WERI-Rb-1 (cell line): ENCODE measurements around the gene TIMM50.

ENCODE experiments used
- DNase-seq: peaks from one replicate; pipeline ENCODE4 v3.0.0-alpha.2; 2020
- H3K27ac ChIP-seq: fragments of 250-450 bp; sonication (Bioruptor Pico); 2 replicates; pipeline ENCODE4 v1.5.1; 2020; ENCODE audit warnings: mild to moderate bottlenecking, moderate library complexity
- H3K27me3 ChIP-seq: fragments of 250-450 bp; sonication (Bioruptor Pico); 2 replicates; pipeline ENCODE4 v1.5.1; 2021; ENCODE audit warnings: mild to moderate bottlenecking, low read depth, moderate library complexity; ENCODE audit not compliant: insufficient read depth, severe bottlenecking
- H3K36me3 ChIP-seq: fragments of 250-450 bp; sonication (Bioruptor Pico); 2 replicates; pipeline ENCODE4 v1.5.1; 2020; ENCODE audit warnings: mild to moderate bottlenecking, moderate library complexity
- H3K4me3 ChIP-seq: 2 replicates; pipeline ENCODE4 v1.5.1; 2011; ENCODE audit warnings: low read depth, mild to moderate bottlenecking, control low read depth, low read length
- H3K9me3 ChIP-seq: fragments of 250-450 bp; sonication (Bioruptor Pico); 2 replicates; pipeline ENCODE4 v1.5.1; 2021; ENCODE audit warnings: mild to moderate bottlenecking, moderate library complexity; ENCODE audit not compliant: severe bottlenecking
- TF ChIP-seq, protein P1 (sequence below): IDR thresholded peaks from 2 replicates; pipeline ENCODE4 v1.5.1; 2011; ENCODE audit warnings: low read depth, mild to moderate bottlenecking, control low read depth, inconsistent platforms, low read length

Gene TIMM50

DNA sequence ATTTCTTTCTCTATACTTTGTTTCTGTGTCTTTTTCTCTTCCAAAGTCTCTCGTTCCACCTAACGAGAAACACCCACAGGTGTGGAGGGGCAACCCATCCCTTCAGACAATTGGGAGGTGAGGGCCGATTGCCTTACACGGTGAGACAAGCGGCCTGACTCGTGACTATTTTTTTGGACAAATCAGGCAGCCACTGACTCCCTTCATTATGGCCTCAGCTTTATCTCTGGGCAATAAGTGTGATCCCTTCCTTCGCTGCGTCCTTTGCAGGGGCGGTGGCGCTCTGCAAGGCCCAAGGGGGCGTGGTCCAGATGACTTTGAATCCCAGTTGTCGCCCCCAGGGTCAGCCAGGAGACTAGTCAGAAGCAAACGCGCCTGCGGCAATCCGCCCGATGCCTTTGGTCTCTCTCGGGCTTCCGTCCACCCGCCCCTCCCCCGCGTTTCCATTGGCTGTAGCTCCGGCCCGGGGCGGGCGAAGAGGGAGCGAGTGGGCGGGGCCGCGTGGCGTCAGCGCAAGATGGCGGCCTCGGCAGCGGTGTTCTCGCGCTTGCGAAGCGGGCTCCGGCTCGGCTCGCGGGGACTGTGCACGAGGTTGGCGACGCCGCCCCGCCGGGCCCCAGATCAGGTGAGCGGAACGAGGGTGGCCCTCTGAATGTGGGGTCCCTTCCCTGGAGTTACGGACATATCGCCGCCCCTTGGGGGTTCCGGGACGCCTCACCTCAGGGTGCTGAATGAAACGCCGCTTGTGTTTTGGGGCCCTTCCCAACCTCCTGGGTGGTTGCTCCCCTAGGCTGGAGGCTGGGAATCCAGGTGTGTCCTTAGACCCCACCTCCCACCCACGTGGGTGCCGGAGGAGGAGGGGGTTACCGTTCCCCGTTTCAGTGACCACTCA lies at the start of gene TIMM50:
Gene TIMM50, plus strand, starts transcription at position 502 of the 892 bp plus-strand sequence. Its CDS starts 16 bp downstream, at position 518.
- TF ChIP-seq, protein P1, sequence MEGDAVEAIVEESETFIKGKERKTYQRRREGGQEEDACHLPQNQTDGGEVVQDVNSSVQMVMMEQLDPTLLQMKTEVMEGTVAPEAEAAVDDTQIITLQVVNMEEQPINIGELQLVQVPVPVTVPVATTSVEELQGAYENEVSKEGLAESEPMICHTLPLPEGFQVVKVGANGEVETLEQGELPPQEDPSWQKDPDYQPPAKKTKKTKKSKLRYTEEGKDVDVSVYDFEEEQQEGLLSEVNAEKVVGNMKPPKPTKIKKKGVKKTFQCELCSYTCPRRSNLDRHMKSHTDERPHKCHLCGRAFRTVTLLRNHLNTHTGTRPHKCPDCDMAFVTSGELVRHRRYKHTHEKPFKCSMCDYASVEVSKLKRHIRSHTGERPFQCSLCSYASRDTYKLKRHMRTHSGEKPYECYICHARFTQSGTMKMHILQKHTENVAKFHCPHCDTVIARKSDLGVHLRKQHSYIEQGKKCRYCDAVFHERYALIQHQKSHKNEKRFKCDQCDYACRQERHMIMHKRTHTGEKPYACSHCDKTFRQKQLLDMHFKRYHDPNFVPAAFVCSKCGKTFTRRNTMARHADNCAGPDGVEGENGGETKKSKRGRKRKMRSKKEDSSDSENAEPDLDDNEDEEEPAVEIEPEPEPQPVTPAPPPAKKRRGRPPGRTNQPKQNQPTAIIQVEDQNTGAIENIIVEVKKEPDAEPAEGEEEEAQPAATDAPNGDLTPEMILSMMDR: no peak
- DNase-seq: peak; percentile 100
- H3K27ac ChIP-seq: peak within 1 kb of the TSS; percentile 92
- H3K4me3 ChIP-seq: peak within 1 kb of the TSS; percentile 100
- no peaks in the 10 kb centered on the region for H3K27me3 ChIP-seq
- H3K9me3 ChIP-seq: no peaks in the 10 kb centered on the region
- H3K36me3 ChIP-seq: peaks cover 52% of the 10 kb centered on the region

DNA sequence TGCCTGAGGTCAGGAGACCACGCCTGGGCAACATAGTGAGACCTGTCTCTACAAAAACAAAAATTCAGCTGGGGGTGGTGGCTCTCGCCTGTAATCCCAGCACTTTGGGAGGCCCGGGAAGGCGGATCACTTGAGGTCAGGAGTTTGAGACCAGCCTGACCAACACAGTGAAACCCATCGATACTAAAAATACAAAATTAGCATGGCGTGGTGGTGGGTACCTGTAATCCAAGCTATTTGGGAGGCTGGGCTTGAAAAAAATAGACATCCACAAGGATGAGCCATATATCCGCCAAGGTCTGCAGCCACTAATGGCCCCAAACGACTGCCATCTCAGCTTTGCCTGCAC lies 48.0 kb upstream of the TIMM50 start:
- H3K4me3 ChIP-seq: no peak overlapping the region
- H3K27ac ChIP-seq: no peak overlapping the region
- TF ChIP-seq, protein P1: no peak
- H3K36me3 ChIP-seq: peaks cover 50% of the 10 kb centered on the region
- no peaks in the 10 kb centered on the region for H3K9me3 ChIP-seq
- DNase-seq: no peak
- H3K27me3 ChIP-seq: no peaks in the 10 kb centered on the region

DNA sequence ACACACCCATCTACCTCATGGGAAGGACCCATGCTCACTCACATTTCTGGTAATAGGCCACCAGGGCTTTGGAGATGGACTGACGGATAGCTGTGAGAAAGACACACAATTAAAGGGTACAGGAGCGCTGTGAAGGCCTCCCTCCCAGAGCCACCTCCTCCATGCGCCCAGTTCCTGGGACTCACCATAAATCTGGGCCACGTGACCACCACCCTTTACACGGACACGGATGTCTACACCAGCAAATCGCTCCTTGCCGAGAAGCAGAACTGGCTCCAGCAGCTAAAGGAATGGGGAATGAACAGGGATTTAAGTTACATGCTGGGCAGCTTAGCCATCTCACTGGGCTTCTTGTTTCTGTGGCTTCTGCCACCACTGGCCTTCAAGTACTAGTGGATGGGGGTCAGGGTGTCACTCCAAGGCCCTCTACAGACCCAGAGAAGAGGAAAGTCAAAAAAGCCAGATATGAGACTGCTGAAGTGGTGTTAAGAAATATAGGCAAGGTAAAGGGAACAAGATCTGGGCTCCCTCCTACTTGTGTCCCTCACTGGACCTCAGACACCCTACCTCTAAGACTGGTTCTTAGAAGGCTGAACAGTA lies 47.1 kb upstream of the TIMM50 start:
- TF ChIP-seq, protein P1: no peak
- Histone ChIP-seq H3K4me3 (no peak overlapping the region), H3K9me3 (no peaks in the 10 kb centered on the region), H3K27ac (no peak overlapping the region), H3K27me3 (no peaks in the 10 kb centered on the region), H3K36me3 (peaks cover 50% of the 10 kb centered on the region)
- DNase-seq: no peak

DNA sequence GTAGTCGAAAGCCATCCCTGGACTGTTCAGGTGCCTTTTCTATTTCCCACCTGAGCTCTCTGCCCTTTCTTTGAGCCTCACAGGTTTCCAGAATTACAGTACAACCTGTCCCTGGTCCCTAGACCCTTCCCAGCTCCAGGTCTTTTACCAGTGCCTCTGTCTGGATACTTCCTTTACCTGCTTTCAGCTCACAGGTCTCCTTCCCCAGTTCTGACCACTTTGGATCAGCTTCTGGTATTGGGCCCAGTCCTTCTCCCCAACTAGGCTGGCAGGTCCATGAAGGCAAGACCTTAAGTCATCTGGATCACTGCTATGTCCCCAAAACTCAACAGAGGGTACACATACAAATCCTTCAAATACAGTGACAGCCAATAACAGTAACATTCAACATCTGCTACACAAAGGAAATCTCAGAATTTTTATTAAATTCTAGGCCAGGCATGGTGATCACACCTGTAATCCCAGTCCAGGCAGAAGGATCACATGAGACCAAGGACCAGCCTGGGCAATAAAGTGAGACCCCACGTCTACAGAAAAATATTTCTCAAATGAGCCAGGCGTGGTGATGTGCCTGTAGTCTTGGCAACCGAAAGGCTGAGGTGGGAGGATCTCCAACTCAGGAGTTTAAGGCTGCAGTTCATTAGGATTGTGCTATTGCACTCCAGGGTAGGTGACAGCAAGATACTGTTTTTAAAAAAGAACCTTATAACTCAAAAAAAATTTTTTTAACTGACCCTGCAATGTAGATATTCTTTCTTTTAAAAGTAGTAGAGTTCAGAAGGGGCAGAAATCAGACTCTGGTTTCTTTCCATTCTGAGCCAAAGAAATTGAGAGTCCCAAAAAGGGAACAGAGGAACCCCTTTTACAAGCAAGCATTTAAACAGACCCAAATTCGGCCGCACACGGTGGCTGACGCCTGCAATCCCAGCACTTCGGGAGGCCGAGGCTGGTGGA lies 46.2 kb upstream of the TIMM50 start:
- DNase-seq: no peak
- H3K27me3 ChIP-seq: no peaks in the 10 kb centered on the region
- TF ChIP-seq, protein P1: no peak
- H3K9me3 ChIP-seq: no peaks in the 10 kb centered on the region
- H3K4me3 ChIP-seq: peak overlapping the region; percentile 96
- H3K36me3 ChIP-seq: peaks cover 50% of the 10 kb centered on the region
- peak overlapping the region; percentile 91; the same call in 1 of the 2 replicates for H3K27ac ChIP-seq

DNA sequence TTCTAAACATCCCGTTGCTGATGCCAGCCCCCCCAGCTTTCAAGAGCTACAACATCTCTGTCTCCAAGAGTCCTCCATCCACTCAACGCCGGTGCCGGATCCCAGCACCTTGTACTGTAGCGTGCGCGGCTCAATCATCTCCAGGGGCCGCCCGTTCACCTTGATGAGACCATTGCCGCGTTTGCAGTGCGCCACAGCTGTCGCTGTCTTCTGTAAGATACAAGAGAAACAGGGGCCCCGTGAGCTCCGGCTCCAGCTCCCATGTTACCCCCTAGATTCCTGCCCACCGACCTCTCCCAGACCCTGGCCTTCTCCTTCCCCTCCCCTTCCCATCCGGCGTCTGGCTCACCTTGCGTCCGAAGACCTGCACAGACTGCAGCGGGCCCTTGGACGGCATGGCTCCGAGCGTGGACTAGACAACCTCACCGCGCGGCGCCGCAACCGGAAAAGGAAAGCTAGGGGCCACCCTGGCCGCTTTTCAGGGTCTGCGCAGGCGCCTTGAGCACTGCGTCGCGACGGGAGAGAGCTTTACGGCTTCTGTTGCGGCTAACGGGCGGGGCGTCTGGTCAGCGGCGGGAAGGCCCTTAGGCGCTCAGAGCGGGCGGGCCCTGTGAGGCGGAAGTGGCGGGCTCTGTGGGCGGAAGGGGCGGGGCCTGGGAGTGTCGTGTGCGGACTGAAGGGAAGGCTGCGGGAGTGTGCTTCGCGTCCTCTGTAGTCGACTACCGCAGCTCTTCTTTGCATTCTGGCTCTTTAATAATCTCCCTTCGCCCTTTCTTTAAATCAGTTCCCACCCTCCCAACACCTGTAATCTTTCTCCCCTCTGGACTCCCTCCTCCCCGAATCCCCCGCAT lies 44.9 kb upstream of the TIMM50 start, which contains the start of gene RPS16:
Gene RPS16, minus strand, starts transcription at position 451 of the 851 bp plus-strand sequence. Its CDS starts 54 bp downstream, at position 397.
- TF ChIP-seq, protein P1: no peak
- Histone ChIP-seq H3K27me3 (no peaks in the 10 kb centered on the region), H3K4me3 (peak within 1 kb of the TSS; percentile 96)

More for the DNA sequence above, 44.9 kb upstream of the TIMM50 start, which contains the start of gene RPS16:
- peak; percentile 99 for DNase-seq
- H3K27ac ChIP-seq: peak within 1 kb of the TSS; percentile 91
- peaks cover 48% of the 10 kb centered on the region for H3K36me3 ChIP-seq
- H3K9me3 ChIP-seq: no peaks in the 10 kb centered on the region
